DOHH2 (cell line): ENCODE measurements around the gene P3H1.

Experiments
- H3F3A ChIP-seq: fragments of 200-600 bp; sonication (generic), shearing (Covaris generic); 2 replicates; pipeline ENCODE4 v1.6.0; 2016; ENCODE audit warnings: antibody characterized with exemption, mild to moderate bottlenecking; ENCODE audit not compliant: control insufficient read depth, insufficient read depth
- H3K27ac ChIP-seq: fragments of 200-600 bp; sonication (generic); 2 replicates; pipeline ENCODE4 v1.5.1; 2014; ENCODE audit warnings: low read depth, mild to moderate bottlenecking, low read length, moderate library complexity
- H3K27me3 ChIP-seq: fragments of 200-600 bp; sonication (generic); 2 replicates; pipeline ENCODE4 v1.6.1; 2014; ENCODE audit warnings: mild to moderate bottlenecking, low read length, mixed read lengths; ENCODE audit not compliant: control insufficient read depth
- H3K36me3 ChIP-seq: fragments of 200-600 bp; sonication (generic); 2 replicates; pipeline ENCODE4 v1.6.1; 2014; ENCODE audit warnings: mild to moderate bottlenecking, low read length, moderate library complexity, mixed read lengths; ENCODE audit not compliant: control insufficient read depth
- H3K4me1 ChIP-seq: fragments of 200-600 bp; sonication (generic); 2 replicates; pipeline ENCODE4 v1.6.1; 2014; ENCODE audit warnings: mild to moderate bottlenecking, low read length, mixed read lengths; ENCODE audit not compliant: control insufficient read depth
- H3K4me2 ChIP-seq: fragments of 200-600 bp; sonication (generic); 2 replicates; pipeline ENCODE4 v1.6.0; 2014; ENCODE audit warnings: mild to moderate bottlenecking, low read length, moderate library complexity
- H3K4me3 ChIP-seq: fragments of 200-600 bp; sonication (generic); 2 replicates; pipeline ENCODE4 v1.5.1; 2014; ENCODE audit warnings: mild to moderate bottlenecking, low read length, mixed read lengths
- H3K79me2 ChIP-seq: fragments of 200-600 bp; sonication (generic); 2 replicates; pipeline ENCODE4 v1.6.1; 2014; ENCODE audit warnings: mild to moderate bottlenecking, low read length, mixed read lengths; ENCODE audit not compliant: control insufficient read depth
- H3K9me2 ChIP-seq: fragments of 200-600 bp; sonication (generic); replicated peaks from 2 replicates; pipeline ENCODE4 v1.6.1; 2014; ENCODE audit warnings: mild to moderate bottlenecking, low read length, mixed read lengths; ENCODE audit not compliant: control insufficient read depth
- H3K9me3 ChIP-seq: fragments of 200-600 bp; sonication (generic); 2 replicates; pipeline ENCODE4 v1.6.1; 2014; ENCODE audit warnings: antibody characterized with exemption, low read length, mixed read lengths; ENCODE audit not compliant: control insufficient read depth, insufficient read depth
- H4K20me1 ChIP-seq: fragments of 200-600 bp; sonication (generic); 2 replicates; pipeline ENCODE4 v1.6.0; 2014; ENCODE audit warnings: low read depth, mild to moderate bottlenecking, antibody characterized with exemption, low read length, moderate library complexity; ENCODE audit not compliant: control insufficient read depth, insufficient read depth
- CTCF ChIP-seq: fragments of 200-600 bp; sonication (generic); IDR thresholded peaks from one replicate; pipeline ENCODE4 v1.5.1; 2014; ENCODE audit warnings: antibody characterized with exemption, mild to moderate bottlenecking, low read depth, low read length; ENCODE audit not compliant: poor library complexity, severe bottlenecking
- EZH2phosphoT487 ChIP-seq: fragments of 200-600 bp; sonication (generic); IDR thresholded peaks from 2 replicates; pipeline ENCODE4 v1.6.1; 2017; ENCODE audit warnings: borderline replicate concordance, mild to moderate bottlenecking, antibody characterized with exemption, low read length, moderate library complexity, mixed read lengths

The P3H1 gene

GRCh38 chr1:42735056-42735455 is 31.8 kb downstream of the P3H1 start:
- H3F3A ChIP-seq = no peaks in the 10 kb centered on the region
- no peaks in the 10 kb centered on the region for H4K20me1 ChIP-seq
- H3K9me2 ChIP-seq = no peaks in the 10 kb centered on the region
- H3K27ac ChIP-seq = no peak overlapping the region
- no peaks in the 10 kb centered on the region for H3K27me3 ChIP-seq
- H3K4me3 ChIP-seq = no peak overlapping the region
- TF ChIP-seq CTCF = no peak
- TF ChIP-seq EZH2phosphoT487 = no peak
- H3K36me3 ChIP-seq = no peaks in the 10 kb centered on the region
- H3K4me2 ChIP-seq = no peak overlapping the region
- H3K9me3 ChIP-seq = no peaks in the 10 kb centered on the region
- H3K4me1 ChIP-seq = peaks cover 11% of the 10 kb centered on the region
- H3K79me2 ChIP-seq = no peaks in the 10 kb centered on the region

- no peaks in the 10 kb centered on the region for H3K9me3 ChIP-seq
- no peaks in the 10 kb centered on the region for H3F3A ChIP-seq
- no peak for TF ChIP-seq CTCF
- no peak for TF ChIP-seq EZH2phosphoT487
- H3K4me3 ChIP-seq = no peak overlapping the region
- no peaks in the 10 kb centered on the region for H3K79me2 ChIP-seq
- H3K27me3 ChIP-seq = no peaks in the 10 kb centered on the region
- no peak overlapping the region for H3K4me2 ChIP-seq
- no peaks in the 10 kb centered on the region for H3K9me2 ChIP-seq
- H3K4me1 ChIP-seq = peaks cover 11% of the 10 kb centered on the region
- H3K27ac ChIP-seq = no peak overlapping the region
- no peaks in the 10 kb centered on the region for H4K20me1 ChIP-seq
- no peaks in the 10 kb centered on the region for H3K36me3 ChIP-seq
These were observed 32.4 kb downstream of the P3H1 start for GRCh38 chr1:42734201-42735035.

DNA sequence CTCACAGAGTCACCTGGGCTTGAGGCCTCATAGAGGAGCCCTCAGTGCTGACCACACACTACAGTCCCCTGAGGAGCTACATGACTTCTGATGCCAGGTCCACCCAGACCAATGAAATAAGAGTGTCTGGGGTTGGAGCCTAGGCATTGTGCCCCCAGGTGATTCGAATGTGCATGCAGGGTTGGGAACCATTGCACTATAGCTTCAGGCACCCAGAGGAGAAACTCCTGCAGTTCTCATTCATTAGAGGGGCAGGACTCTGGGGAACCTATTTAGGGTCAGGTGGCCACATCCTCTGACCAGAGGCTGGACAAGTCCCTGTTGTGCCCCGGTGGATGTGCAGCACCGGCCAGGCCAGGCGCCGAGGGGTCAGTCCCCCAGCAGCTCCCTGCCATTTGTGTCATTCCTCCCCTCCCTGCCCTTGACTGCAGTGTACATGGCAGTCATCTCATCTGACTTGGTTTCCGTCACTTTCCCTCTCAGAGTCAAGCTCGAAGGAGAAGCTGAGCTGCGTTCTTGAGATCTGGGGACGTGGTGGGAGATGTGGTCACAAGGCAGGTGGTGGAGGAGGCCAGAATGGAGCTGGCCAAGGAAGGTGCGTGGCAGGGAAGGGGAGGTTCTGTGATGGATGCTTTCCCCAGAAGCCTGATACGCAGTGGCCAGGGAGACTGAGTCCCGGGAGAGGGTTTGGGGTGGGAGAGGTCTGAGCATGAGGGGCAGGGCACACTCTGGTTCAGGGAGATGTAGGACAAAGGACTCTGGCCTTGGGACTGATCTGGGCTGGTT is 33.2 kb downstream of the P3H1 start:
- H3K27ac ChIP-seq = no peak overlapping the region
- H3K4me3 ChIP-seq = no peak overlapping the region
- no peaks in the 10 kb centered on the region for H3K79me2 ChIP-seq
- H3K9me3 ChIP-seq = no peaks in the 10 kb centered on the region
- H3F3A ChIP-seq = no peaks in the 10 kb centered on the region
- no peaks in the 10 kb centered on the region for H4K20me1 ChIP-seq
- TF ChIP-seq CTCF = no peak
- no peak for TF ChIP-seq EZH2phosphoT487
- H3K4me1 ChIP-seq = peaks cover 11% of the 10 kb centered on the region
- no peaks in the 10 kb centered on the region for H3K36me3 ChIP-seq
- no peak overlapping the region for H3K4me2 ChIP-seq
- no peaks in the 10 kb centered on the region for H3K9me2 ChIP-seq
- H3K27me3 ChIP-seq = no peaks in the 10 kb centered on the region
